HEK293 (cell line): ENCODE measurements around the gene PERM1.

Experiments
- CTCF ChIA-PET: fragments of 350-600 bp; formaldehyde crosslinking; extraction: SDS; loops from one replicate; lab custom pipeline; 2021; ENCODE audit warnings: antibody characterized with exemption; lab: Yijun Ruan, JAX
- POLR2A ChIA-PET: fragments of 300-600 bp; formaldehyde crosslinking; extraction: SDS; loops from one replicate; lab custom pipeline; 2020; ENCODE audit warnings: antibody characterized with exemption, inconsistent platforms; lab: Yijun Ruan, JAX
- H3K27ac ChIP-seq: fragments of 200-500 bp; sonication (Bioruptor generic); 2 replicates; pipeline ENCODE4 v1.5.1; 2014; ENCODE audit warnings: low read depth, low read length, control low read depth, inconsistent platforms; ENCODE audit errors: extremely low read depth
- H3K36me3 ChIP-seq, 2 experiments: fragments of 200-500 bp in 1 of 2; sonication (Bioruptor generic) in 1 of 2; 1 replicate in 1 of 2; 2 replicates in 1 of 2; pipeline ENCODE4 v1.5.1; 2014 to 2017; ENCODE audit warnings: inconsistent platforms in 2 of 2, low read length in 2 of 2; ENCODE audit not compliant: control insufficient read depth in 2 of 2, insufficient read depth in 1 of 2
- H3K4me1 ChIP-seq: fragments of 200-500 bp; sonication (Bioruptor generic); 2 replicates; pipeline ENCODE4 v1.5.1; 2014; ENCODE audit warnings: mild to moderate bottlenecking, low read length, inconsistent platforms; ENCODE audit not compliant: control insufficient read depth, insufficient read depth
- H3K4me3 ChIP-seq: 2 replicates; pipeline ENCODE4 v1.5.1; 2011; ENCODE audit warnings: low read depth, mild to moderate bottlenecking, control low read depth, low read length, moderate library complexity
- H3K9me3 ChIP-seq: fragments of 200-500 bp; sonication (Bioruptor generic); 2 replicates; pipeline ENCODE4 v1.5.1; 2014; ENCODE audit warnings: low read depth, low read length, inconsistent platforms; ENCODE audit not compliant: control insufficient read depth, insufficient read depth
- KLF10 ChIP-seq: fragments of 450-650 bp; IDR thresholded peaks from 2 replicates; pipeline ENCODE4 v1.5.1; 2018; ENCODE audit warnings: missing biosample characterization, mild to moderate bottlenecking, missing genetic modification characterization
- MZF1 ChIP-seq: fragments of 450-650 bp; formaldehyde crosslinking; IDR thresholded peaks from 2 replicates; pipeline ENCODE4 v1.5.1; 2017; ENCODE audit warnings: missing biosample characterization, missing genetic modification characterization, borderline replicate concordance
- OSR2 ChIP-seq: fragments of 450-650 bp; formaldehyde crosslinking; IDR thresholded peaks from 2 replicates; pipeline ENCODE4 v1.5.1; 2016; ENCODE audit warnings: missing biosample characterization, missing genetic modification characterization
- PATZ1 ChIP-seq: fragments of 450-650 bp; formaldehyde crosslinking; IDR thresholded peaks from 2 replicates; pipeline ENCODE4 v1.5.1; 2016; ENCODE audit warnings: missing biosample characterization, missing genetic modification characterization
- PRDM4 ChIP-seq: fragments of 450-650 bp; formaldehyde crosslinking; IDR thresholded peaks from 2 replicates; pipeline ENCODE4 v1.5.1; 2017; ENCODE audit warnings: missing biosample characterization, missing genetic modification characterization
- PRDM6 ChIP-seq: fragments of 450-650 bp; formaldehyde crosslinking; IDR thresholded peaks from 2 replicates; pipeline ENCODE4 v1.5.1; 2017; ENCODE audit warnings: missing biosample characterization, missing genetic modification characterization
- ZBTB10 ChIP-seq: fragments of 450-650 bp; formaldehyde crosslinking; IDR thresholded peaks from 2 replicates; pipeline ENCODE4 v1.5.1; 2016; ENCODE audit warnings: missing biosample characterization, missing genetic modification characterization
- ZBTB17 ChIP-seq: fragments of 450-650 bp; formaldehyde crosslinking; IDR thresholded peaks from 2 replicates; pipeline ENCODE4 v1.5.1; 2016; ENCODE audit warnings: missing biosample characterization, missing genetic modification characterization
- ZBTB44 ChIP-seq: fragments of 450-650 bp; IDR thresholded peaks from 2 replicates; pipeline ENCODE4 v1.5.1; 2018; ENCODE audit warnings: missing biosample characterization, mild to moderate bottlenecking, missing genetic modification characterization
- ZBTB8A ChIP-seq: fragments of 450-650 bp; formaldehyde crosslinking; IDR thresholded peaks from 2 replicates; pipeline ENCODE4 v1.5.1; 2016; ENCODE audit warnings: missing biosample characterization, missing genetic modification characterization
- ZFHX2 ChIP-seq: fragments of 450-650 bp; formaldehyde crosslinking; conservative IDR thresholded peaks from 2 replicates; pipeline ENCODE4 v1.5.1; 2016; ENCODE audit warnings: missing biosample characterization, missing genetic modification characterization
- ZFP69B ChIP-seq: fragments of 450-650 bp; formaldehyde crosslinking; IDR thresholded peaks from 2 replicates; pipeline ENCODE4 v1.5.1; 2016; ENCODE audit warnings: missing biosample characterization, missing genetic modification characterization
- ZNF10 ChIP-seq: fragments of 450-650 bp; formaldehyde crosslinking; IDR thresholded peaks from 2 replicates; pipeline ENCODE4 v1.5.1; 2017; ENCODE audit warnings: missing biosample characterization, missing genetic modification characterization
- ZNF169 ChIP-seq: fragments of 450-650 bp; formaldehyde crosslinking; IDR thresholded peaks from 2 replicates; pipeline ENCODE4 v1.5.1; 2016; ENCODE audit warnings: missing biosample characterization, missing genetic modification characterization
- ZNF221 ChIP-seq: fragments of 450-650 bp; formaldehyde crosslinking; IDR thresholded peaks from 2 replicates; pipeline ENCODE4 v1.5.1; 2017; ENCODE audit warnings: missing biosample characterization, missing genetic modification characterization, borderline replicate concordance
- ZNF335 ChIP-seq: fragments of 450-650 bp; formaldehyde crosslinking; conservative IDR thresholded peaks from 2 replicates; pipeline ENCODE4 v1.5.1; 2016; ENCODE audit warnings: missing biosample characterization, missing genetic modification characterization
- ZNF544 ChIP-seq: fragments of 450-650 bp; formaldehyde crosslinking; IDR thresholded peaks from 2 replicates; pipeline ENCODE4 v1.5.0; 2017; ENCODE audit warnings: missing biosample characterization, missing genetic modification characterization
- ZNF549 ChIP-seq: fragments of 450-650 bp; IDR thresholded peaks from 2 replicates; pipeline ENCODE4 v1.5.1; 2018; ENCODE audit warnings: missing biosample characterization, missing genetic modification characterization, mild to moderate bottlenecking, inconsistent platforms, moderate library complexity
- ZNF776 ChIP-seq: fragments of 450-650 bp; formaldehyde crosslinking; IDR thresholded peaks from 2 replicates; pipeline ENCODE4 v1.5.0; 2017; ENCODE audit warnings: missing biosample characterization, missing genetic modification characterization, borderline replicate concordance
- ZNF792 ChIP-seq: fragments of 450-650 bp; formaldehyde crosslinking; IDR thresholded peaks from 2 replicates; pipeline ENCODE4 v1.5.1; 2016; ENCODE audit warnings: missing biosample characterization, missing genetic modification characterization
- ZNF843 ChIP-seq: fragments of 450-650 bp; formaldehyde crosslinking; IDR thresholded peaks from 2 replicates; pipeline ENCODE4 v1.5.1; 2016; ENCODE audit warnings: missing biosample characterization, missing genetic modification characterization
- ZXDB ChIP-seq: fragments of 450-650 bp; formaldehyde crosslinking; IDR thresholded peaks from 2 replicates; pipeline ENCODE4 v1.5.1; 2016; ENCODE audit warnings: missing biosample characterization, missing genetic modification characterization

The PERM1 gene

GRCh38 chr1:932173-932510 is 49.8 kb downstream of the PERM1 start:
- no peak overlapping the region for H3K4me3 ChIP-seq
- POLR2A ChIA-PET, result interaction anchor here (1.2 to 6.5 kb wide), 3 partner anchors 10 to 21 kb away, joined by 3 to 111 read pairs (median 14); no protein-coding TSS in a partner anchor
- CTCF ChIA-PET, result interaction anchor here (0.6 to 2.7 kb wide), 4 partner anchors 8 to 282 kb away, joined by 3 to 16 read pairs (median 4); no protein-coding TSS in a partner anchor
- peaks cover 27% of the 10 kb centered on the region for H3K4me1 ChIP-seq
- H3K36me3 ChIP-seq, result peaks cover 0 to 58% of the 10 kb centered on the region in 2 experiments; a peak in 1 of 3 replicates
- no peaks in the 10 kb centered on the region for H3K9me3 ChIP-seq
- peak overlapping the region; percentile 82 for H3K27ac ChIP-seq
- TF ChIP-seq PATZ1 (tag by site-specific recombination), result peak; percentile 13; the same call in 1 of the 2 replicates
- TF ChIP-seq ZNF335 (tag by site-specific recombination), result peak; percentile 67
- no peak for TF ChIP-seq ZNF792 (tag by site-specific recombination)
- no peak; the same call in 1 of the 2 replicates for TF ChIP-seq ZBTB10
- peak; percentile 63 for TF ChIP-seq ZBTB8A (tag by site-specific recombination)
- TF ChIP-seq PRDM4 (tag by site-specific recombination), result 0 out of 2 replicates have a peak, but pooled peaks have one; percentile 11

- H3K4me3 ChIP-seq, result no peak overlapping the region
- H3K9me3 ChIP-seq, result no peaks in the 10 kb centered on the region
- peak overlapping the region; percentile 82 for H3K27ac ChIP-seq
- peaks cover 27% of the 10 kb centered on the region for H3K4me1 ChIP-seq
- CTCF ChIA-PET, result interaction anchor here (0.6 to 2.7 kb wide), 5 partner anchors 8 to 283 kb away, joined by 3 to 16 read pairs (median 4); no protein-coding TSS in a partner anchor
- H3K36me3 ChIP-seq, result peaks cover 0 to 58% of the 10 kb centered on the region in 2 experiments; a peak in 1 of 3 replicates
- POLR2A ChIA-PET, result interaction anchor here (1.0 to 6.5 kb wide), 4 partner anchors 10 to 45 kb away, joined by 3 to 111 read pairs (median 8); no protein-coding TSS in a partner anchor
- TF ChIP-seq ZXDB, result peak; percentile 50; the same call in 1 of the 2 replicates
- 0 out of 2 replicates have a peak, but pooled peaks have one; percentile 33 for TF ChIP-seq ZBTB44 (tag by site-specific recombination)
- peak; percentile 70; the same call in 1 of the 2 replicates for TF ChIP-seq PRDM6 (tag by site-specific recombination)
- TF ChIP-seq ZBTB17 (tag by site-specific recombination), result peak; percentile 63
- 0 out of 2 replicates have a peak, but pooled peaks have one; percentile 35 for TF ChIP-seq ZNF843 (tag by site-specific recombination)
- TF ChIP-seq ZNF221, result peak; percentile 16; the same call in 1 of the 2 replicates
- TF ChIP-seq ZNF335 (tag by site-specific recombination), result peak; percentile 84
- no peak for TF ChIP-seq ZNF776 (tag by site-specific recombination)
- peak; percentile 59; the same call in 1 of the 2 replicates for TF ChIP-seq KLF10 (tag by site-specific recombination)
- peak; percentile 83 for TF ChIP-seq ZFHX2 (tag by site-specific recombination)
- no peak for TF ChIP-seq ZNF549 (tag by site-specific recombination)
- TF ChIP-seq MZF1 (tag by site-specific recombination), result 0 out of 2 replicates have a peak, but pooled peaks have one; percentile 42
- TF ChIP-seq ZNF10 (tag by site-specific recombination), result peak; percentile 31; the same call in 1 of the 2 replicates
- TF ChIP-seq OSR2, result peak; percentile 73
- TF ChIP-seq ZFP69B (tag by site-specific recombination), result 0 out of 2 replicates have a peak, but pooled peaks have one; percentile 11
- TF ChIP-seq ZNF169, result no peak
- TF ChIP-seq ZNF544 (tag by site-specific recombination), result no peak
These were observed 50.3 kb downstream of the PERM1 start for GRCh38 chr1:931380-932172.
